ENCODE measurements around the gene SPTB.

The SPTB gene

DNA sequence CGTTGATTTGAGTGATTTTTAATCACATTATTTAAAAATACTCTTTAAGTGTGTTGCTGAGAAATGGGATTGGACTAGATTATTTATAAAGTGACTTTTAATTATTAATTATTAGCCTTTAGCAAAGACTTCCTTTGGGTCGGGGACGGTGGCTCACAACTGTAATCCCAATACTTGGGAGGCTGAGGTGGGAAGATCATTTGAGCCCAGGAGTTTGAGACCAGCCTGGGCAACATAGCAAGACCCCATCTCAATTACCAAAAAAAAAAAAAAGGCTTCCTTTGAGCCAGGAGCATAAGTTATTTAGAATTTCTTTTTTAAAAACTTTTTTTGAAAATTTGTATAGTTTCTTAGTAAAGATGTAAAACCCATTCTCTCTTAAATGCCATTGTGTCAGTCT, 43.3 kb upstream of the SPTB start:
- Histone ChIP-seq H3K4me3 (ENCODE audit: low read depth, low read length) (no peak overlapping the region), H3K27ac (no peak overlapping the region), H3K36me3 (replicated peaks) (peaks cover 15% of the 10 kb centered on the region), H3K27me3 (replicated peaks) (no peaks in the 10 kb centered on the region)
- in situ Hi-C loops (cut with HindIII; ENCODE audit: low pct_ligation_motif_present, low sequenced_read_pairs): no loop called here
- TF ChIP-seq, protein P1, sequence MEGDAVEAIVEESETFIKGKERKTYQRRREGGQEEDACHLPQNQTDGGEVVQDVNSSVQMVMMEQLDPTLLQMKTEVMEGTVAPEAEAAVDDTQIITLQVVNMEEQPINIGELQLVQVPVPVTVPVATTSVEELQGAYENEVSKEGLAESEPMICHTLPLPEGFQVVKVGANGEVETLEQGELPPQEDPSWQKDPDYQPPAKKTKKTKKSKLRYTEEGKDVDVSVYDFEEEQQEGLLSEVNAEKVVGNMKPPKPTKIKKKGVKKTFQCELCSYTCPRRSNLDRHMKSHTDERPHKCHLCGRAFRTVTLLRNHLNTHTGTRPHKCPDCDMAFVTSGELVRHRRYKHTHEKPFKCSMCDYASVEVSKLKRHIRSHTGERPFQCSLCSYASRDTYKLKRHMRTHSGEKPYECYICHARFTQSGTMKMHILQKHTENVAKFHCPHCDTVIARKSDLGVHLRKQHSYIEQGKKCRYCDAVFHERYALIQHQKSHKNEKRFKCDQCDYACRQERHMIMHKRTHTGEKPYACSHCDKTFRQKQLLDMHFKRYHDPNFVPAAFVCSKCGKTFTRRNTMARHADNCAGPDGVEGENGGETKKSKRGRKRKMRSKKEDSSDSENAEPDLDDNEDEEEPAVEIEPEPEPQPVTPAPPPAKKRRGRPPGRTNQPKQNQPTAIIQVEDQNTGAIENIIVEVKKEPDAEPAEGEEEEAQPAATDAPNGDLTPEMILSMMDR (IDR thresholded peaks at IDR 0.05; ENCODE audit: low read depth, low read length, missing control alignments): no peak
- no peak for DNase-seq

DNA sequence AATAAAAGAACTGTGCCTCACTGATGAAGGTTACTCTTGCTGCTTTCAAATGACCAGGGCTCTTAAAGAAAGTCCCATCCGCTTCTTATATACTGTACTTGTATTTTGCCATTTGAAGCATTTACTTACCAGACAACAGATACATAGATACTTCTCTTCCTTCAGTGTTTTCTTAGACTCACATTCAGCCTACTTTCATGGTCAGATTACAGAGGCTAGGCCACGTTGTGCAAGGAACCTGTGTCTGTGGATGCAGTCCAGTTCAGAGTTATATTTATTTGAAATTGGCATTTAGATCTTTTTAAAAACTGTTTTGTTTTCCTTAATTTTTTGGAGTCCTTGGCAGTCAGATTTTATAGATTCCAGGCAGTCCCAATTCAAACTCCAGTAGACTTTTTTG, 40.8 kb upstream of the SPTB start:
- Histone ChIP-seq H3K27me3 (replicated peaks) (no peaks in the 10 kb centered on the region), H3K36me3 (replicated peaks) (peaks cover 4% of the 10 kb centered on the region), H3K4me3 (ENCODE audit: low read depth, low read length) (no peak overlapping the region), H3K27ac (no peak overlapping the region)
- TF ChIP-seq, protein P1 (IDR thresholded peaks at IDR 0.05; ENCODE audit: low read depth, low read length, missing control alignments): no peak
- DNase-seq: no peak
- in situ Hi-C loops (cut with HindIII; ENCODE audit: low pct_ligation_motif_present, low sequenced_read_pairs): no loop called here

DNA sequence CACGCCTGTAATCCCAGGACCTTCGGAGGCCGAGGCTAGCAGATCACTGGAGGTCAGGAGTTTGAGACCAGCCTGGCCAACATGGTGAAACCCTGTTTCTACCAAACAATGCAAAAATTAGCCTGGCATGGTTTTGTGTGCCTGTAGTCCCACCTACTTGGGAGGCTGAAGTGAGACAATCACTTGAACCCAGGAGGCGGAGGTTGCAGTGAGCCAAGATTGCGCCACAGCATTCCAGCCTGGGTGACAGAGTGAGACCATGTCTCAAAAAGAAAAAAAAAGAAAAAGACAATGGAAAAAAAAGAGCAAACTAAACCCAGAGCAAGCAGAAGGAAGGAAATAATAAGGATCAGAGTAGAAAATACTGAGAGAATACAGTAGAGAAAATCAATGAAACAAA, 39.9 kb upstream of the SPTB start:
- H3K27me3 ChIP-seq (replicated peaks): no peaks in the 10 kb centered on the region
- in situ Hi-C loops (cut with HindIII; ENCODE audit: low pct_ligation_motif_present, low sequenced_read_pairs): no loop called here
- no peak for DNase-seq
- H3K36me3 ChIP-seq (replicated peaks): peaks cover 4% of the 10 kb centered on the region
- H3K27ac ChIP-seq: no peak overlapping the region
- H3K4me3 ChIP-seq (ENCODE audit: low read depth, low read length): no peak overlapping the region
- TF ChIP-seq, protein P1 (IDR thresholded peaks at IDR 0.05; ENCODE audit: low read depth, low read length, missing control alignments): no peak

DNA sequence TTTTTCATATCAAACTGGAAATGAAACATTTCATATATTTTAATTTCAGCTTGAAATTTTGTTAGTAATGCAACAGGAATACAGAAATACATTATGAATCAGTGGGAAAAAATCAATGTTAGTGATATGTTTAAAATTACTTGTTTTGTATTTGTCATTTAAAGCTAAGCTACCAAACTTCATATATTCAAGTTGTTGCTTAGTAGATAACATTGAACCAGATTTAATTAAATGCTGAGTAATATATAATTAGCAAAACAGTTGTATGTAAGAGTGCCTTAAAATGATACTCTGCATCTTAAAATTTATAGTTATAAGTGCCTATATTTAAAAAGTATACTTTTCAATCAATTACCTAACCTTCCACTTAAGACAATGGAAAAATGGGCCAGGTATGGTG, 39.5 kb upstream of the SPTB start:
- in situ Hi-C loops (cut with HindIII; ENCODE audit: low pct_ligation_motif_present, low sequenced_read_pairs): no loop called here
- H3K27ac ChIP-seq: no peak overlapping the region
- no peaks in the 10 kb centered on the region for H3K27me3 ChIP-seq (replicated peaks)
- TF ChIP-seq, protein P1 (IDR thresholded peaks at IDR 0.05; ENCODE audit: low read depth, low read length, missing control alignments): no peak
- peaks cover 3% of the 10 kb centered on the region for H3K36me3 ChIP-seq (replicated peaks)
- DNase-seq: no peak
- H3K4me3 ChIP-seq (ENCODE audit: low read depth, low read length): no peak overlapping the region

DNA sequence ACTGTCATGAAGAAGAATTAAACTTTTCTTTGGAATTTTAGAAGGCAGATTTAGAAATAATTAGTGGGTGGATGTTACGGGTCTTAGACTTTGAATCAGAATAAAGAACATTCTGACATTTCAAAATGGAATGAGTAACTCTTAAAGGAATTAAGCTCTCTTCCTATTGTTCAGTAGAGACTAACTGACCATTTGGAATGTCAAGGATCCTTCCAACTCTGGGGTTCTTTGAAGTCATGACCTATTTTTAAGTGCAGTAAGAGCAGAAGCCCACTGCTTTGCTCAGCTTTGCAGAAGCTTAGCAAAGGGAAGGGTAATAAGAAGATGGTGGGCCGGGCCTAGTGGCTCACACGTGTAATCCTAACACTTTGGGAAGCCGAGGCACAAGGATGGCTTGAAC, 38.5 kb upstream of the SPTB start:
- Histone ChIP-seq H3K36me3 (replicated peaks) (peaks cover 2% of the 10 kb centered on the region), H3K27ac (no peak overlapping the region), H3K27me3 (replicated peaks) (no peaks in the 10 kb centered on the region), H3K4me3 (ENCODE audit: low read depth, low read length) (no peak overlapping the region)
- DNase-seq: no peak
- in situ Hi-C loops (cut with HindIII; ENCODE audit: low pct_ligation_motif_present, low sequenced_read_pairs): no loop called here
- TF ChIP-seq, protein P1 (IDR thresholded peaks at IDR 0.05; ENCODE audit: low read depth, low read length, missing control alignments): no peak

DNA sequence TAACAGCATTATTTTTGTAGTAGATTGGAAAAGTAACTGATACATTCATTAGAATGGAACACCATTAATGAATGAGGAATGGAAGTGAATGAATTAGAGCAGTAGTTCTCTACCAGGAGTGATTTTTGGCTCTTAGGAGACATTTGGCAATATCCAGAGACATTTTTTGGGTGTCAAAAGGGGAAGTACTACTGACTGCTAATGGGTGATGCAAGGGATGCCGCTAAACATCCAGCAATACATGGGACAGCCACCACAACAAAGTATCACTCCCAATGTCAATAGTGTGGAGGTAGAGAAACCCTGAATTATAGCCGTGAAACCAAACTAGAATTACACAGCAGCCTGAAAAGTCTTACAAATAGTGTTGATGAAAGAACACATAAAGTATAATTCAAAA, 36.1 kb upstream of the SPTB start:
- Histone ChIP-seq H3K27ac (no peak overlapping the region), H3K36me3 (replicated peaks) (peaks cover 2% of the 10 kb centered on the region), H3K27me3 (replicated peaks) (no peaks in the 10 kb centered on the region), H3K4me3 (ENCODE audit: low read depth, low read length) (no peak overlapping the region)
- in situ Hi-C loops (cut with HindIII; ENCODE audit: low pct_ligation_motif_present, low sequenced_read_pairs): no loop called here
- DNase-seq: no peak
- TF ChIP-seq, protein P1 (IDR thresholded peaks at IDR 0.05; ENCODE audit: low read depth, low read length, missing control alignments): no peak
